ENCODE results near the gene PCGF1.

- no peak for TF ChIP-seq ZFX (IDR thresholded peaks at IDR 0.05)
- no peak for TF ChIP-seq CTCF (conservative IDR thresholded peaks at IDR 0.05)
Measured at GRCh38 chr2:74526649-74527230, 19.2 kb upstream of the PCGF1 start.

All from C4-2B (cell line).